Activated CD4-positive, alpha-beta memory T cell treated with anti-CD3 and anti-CD28 coated beads for 36 hours (primary cell): ENCODE results near the gene OCA2. TPM values are rescaled to one million over a fixed set of nuclear protein-coding genes. Genes with fewer than 3 reads are reported as not detected.

Source experiments
- CTCF ChIA-PET: fragments of 350-600 bp; sonication (Branson Sonifier 250); formaldehyde crosslinking; loops from one replicate; lab custom pipeline; 2021; ENCODE audit warnings: antibody characterized with exemption, inconsistent platforms; lab: Charles Lee
- POLR2A ChIA-PET: fragments of 350-600 bp; sonication (Branson Sonifier 250); formaldehyde crosslinking; loops from one replicate; lab custom pipeline; 2021; ENCODE audit warnings: antibody characterized with exemption; lab: Charles Lee
- DNase-seq: peaks from one replicate; pipeline ENCODE4 v3.0.0-alpha.2; 2020
- H3K27ac Mint-ChIP-seq: one replicate; pipeline ENCODE4 v1.8.0; 2021; ENCODE audit warnings: mixed read lengths
- H3K27me3 Mint-ChIP-seq: one replicate; pipeline ENCODE4 v1.8.0; 2021; ENCODE audit warnings: mixed read lengths
- H3K36me3 Mint-ChIP-seq: one replicate; pipeline ENCODE4 v1.8.0; 2021; ENCODE audit warnings: mixed read lengths
- H3K4me1 Mint-ChIP-seq: one replicate; pipeline ENCODE4 v1.8.0; 2021; ENCODE audit warnings: low read depth, mixed read lengths
- H3K4me3 Mint-ChIP-seq: one replicate; pipeline ENCODE4 v1.8.0; 2021; ENCODE audit warnings: mild to moderate bottlenecking, mixed read lengths
- H3K9me3 Mint-ChIP-seq: one replicate; pipeline ENCODE4 v1.8.0; 2021; ENCODE audit warnings: mixed read lengths
- intact Hi-C: fragments of 100-400 bp; cut with micrococcal nuclease; formaldehyde crosslinking; loops from one replicate; pipeline ENCODE4 v1.15.1; 2023
- total RNA-seq, 2 experiments: library from RNA; stranded (reverse); gene quantifications; one replicate each; pipeline ENCODE4 v1.2.3, GENCODE V29; 2021

The OCA2 gene
- total RNA-seq, 2 experiments from 2014 or later = not detected

- intact Hi-C loops = no loop called here
- H3K4me3 Mint-ChIP-seq = no peak overlapping the region
These were observed 533 bp upstream of the OCA2 start for GRCh38 chr15:28099555-28100140.

GRCh38 chr15:28098360-28098765 is 752 bp downstream of the OCA2 start:
- intact Hi-C loops = no loop called here
- CTCF ChIA-PET = interaction anchor here (1.1 kb wide), 1 partner anchor 28 kb away, joined by 3 read pairs; no protein-coding TSS in a partner anchor
- DNase-seq = no peak
- Mint-ChIP-seq H3K36me3 (no peaks in the 10 kb centered on the region), H3K4me1 (peaks cover 31% of the 10 kb centered on the region), H3K9me3 (no peaks in the 10 kb centered on the region), H3K27me3 (peaks cover 60% of the 10 kb centered on the region), H3K27ac (no peak overlapping the region), H3K4me3 (no peak overlapping the region)
- POLR2A ChIA-PET = no interaction called here

More at GRCh38 chr15:28099555-28100140, 533 bp upstream of the OCA2 start:
- no peaks in the 10 kb centered on the region for H3K9me3 Mint-ChIP-seq
- H3K36me3 Mint-ChIP-seq = no peaks in the 10 kb centered on the region
- no peak overlapping the region for H3K27ac Mint-ChIP-seq
- H3K4me1 Mint-ChIP-seq = peaks cover 28% of the 10 kb centered on the region
- POLR2A ChIA-PET = no interaction called here
- DNase-seq = no peak
- CTCF ChIA-PET = no interaction called here
- H3K27me3 Mint-ChIP-seq = peaks cover 57% of the 10 kb centered on the region

- peaks cover 31% of the 10 kb centered on the region for H3K4me1 Mint-ChIP-seq
- CTCF ChIA-PET = interaction anchor here (1.1 kb wide), 1 partner anchor 28 kb away, joined by 3 read pairs; no protein-coding TSS in a partner anchor
- DNase-seq = no peak
- POLR2A ChIA-PET = no interaction called here
- H3K36me3 Mint-ChIP-seq = no peaks in the 10 kb centered on the region
- H3K27ac Mint-ChIP-seq = no peak overlapping the region
- peaks cover 60% of the 10 kb centered on the region for H3K27me3 Mint-ChIP-seq
- no peaks in the 10 kb centered on the region for H3K9me3 Mint-ChIP-seq
- intact Hi-C loops = no loop called here
- H3K4me3 Mint-ChIP-seq = peak overlapping the region; percentile 34
These were observed 1.3 kb downstream of the OCA2 start for GRCh38 chr15:28097656-28098359.

GRCh38 chr15:28096670-28097431 is 2.3 kb downstream of the OCA2 start:
- no peak overlapping the region for H3K27ac Mint-ChIP-seq
- no peaks in the 10 kb centered on the region for H3K36me3 Mint-ChIP-seq
- POLR2A ChIA-PET = no interaction called here
- no peak for DNase-seq
- CTCF ChIA-PET = no interaction called here
- H3K4me1 Mint-ChIP-seq = peaks cover 31% of the 10 kb centered on the region
- H3K27me3 Mint-ChIP-seq = peaks cover 62% of the 10 kb centered on the region
- no peak overlapping the region for H3K4me3 Mint-ChIP-seq
- no peaks in the 10 kb centered on the region for H3K9me3 Mint-ChIP-seq
- intact Hi-C loops = no loop called here

- no peak for DNase-seq
- peaks cover 2% of the 10 kb centered on the region for H3K36me3 Mint-ChIP-seq
- ChIA-PET CTCF (interaction anchor here (1.0 kb wide), 1 partner anchor 9 kb away, joined by 3 read pairs; no protein-coding TSS in a partner anchor), POLR2A (no interaction called here)
- intact Hi-C loops = no loop called here
- H3K4me3 Mint-ChIP-seq = peak overlapping the region; percentile 76
- H3K27me3 Mint-ChIP-seq = peaks cover 63% of the 10 kb centered on the region
- peaks cover 31% of the 10 kb centered on the region for H3K4me1 Mint-ChIP-seq
- H3K9me3 Mint-ChIP-seq = peaks cover 3% of the 10 kb centered on the region
- no peak overlapping the region for H3K27ac Mint-ChIP-seq
These were observed 2.8 kb downstream of the OCA2 start for GRCh38 chr15:28096411-28096669.

GRCh38 chr15:28094732-28095521 is 4.2 kb downstream of the OCA2 start:
- peak; percentile 22 for DNase-seq
- Mint-ChIP-seq H3K27ac (no peak overlapping the region), H3K9me3 (peaks cover 16% of the 10 kb centered on the region), H3K27me3 (peaks cover 64% of the 10 kb centered on the region), H3K4me1 (peaks cover 31% of the 10 kb centered on the region), H3K4me3 (peak overlapping the region; percentile 76), H3K36me3 (peaks cover 10% of the 10 kb centered on the region)
- intact Hi-C loops = no loop called here
- ChIA-PET CTCF (interaction anchor here (1.0 kb wide), 1 partner anchor 31 kb away, joined by 3 read pairs; no protein-coding TSS in a partner anchor), POLR2A (no interaction called here)

GRCh38 chr15:28093752-28094535 is 5.2 kb downstream of the OCA2 start:
- Mint-ChIP-seq H3K4me1 (peaks cover 26% of the 10 kb centered on the region), H3K4me3 (no peak overlapping the region), H3K36me3 (peaks cover 10% of the 10 kb centered on the region), H3K27me3 (peaks cover 65% of the 10 kb centered on the region), H3K27ac (no peak overlapping the region), H3K9me3 (peaks cover 20% of the 10 kb centered on the region)
- POLR2A ChIA-PET = no interaction called here
- intact Hi-C loops = no loop called here
- DNase-seq = no peak
- CTCF ChIA-PET = interaction anchor here (1.3 kb wide), 1 partner anchor 9 kb away, joined by 3 read pairs; no protein-coding TSS in a partner anchor

- DNase-seq = no peak
- intact Hi-C loops = no loop called here
- peaks cover 10% of the 10 kb centered on the region for H3K36me3 Mint-ChIP-seq
- no peak overlapping the region for H3K4me3 Mint-ChIP-seq
- H3K27me3 Mint-ChIP-seq = peaks cover 63% of the 10 kb centered on the region
- POLR2A ChIA-PET = no interaction called here
- no peak overlapping the region for H3K27ac Mint-ChIP-seq
- H3K4me1 Mint-ChIP-seq = peaks cover 12% of the 10 kb centered on the region
- CTCF ChIA-PET = interaction anchor here (0.7 kb wide), 1 partner anchor 33 kb away, joined by 3 read pairs; no protein-coding TSS in a partner anchor
- H3K9me3 Mint-ChIP-seq = peaks cover 27% of the 10 kb centered on the region
These were observed 7.8 kb downstream of the OCA2 start for GRCh38 chr15:28091313-28091712.

- Mint-ChIP-seq H3K36me3 (peaks cover 6% of the 10 kb centered on the region), H3K4me1 (no peaks in the 10 kb centered on the region), H3K9me3 (peaks cover 22% of the 10 kb centered on the region), H3K27me3 (peaks cover 40% of the 10 kb centered on the region), H3K4me3 (no peak overlapping the region), H3K27ac (no peak overlapping the region)
- intact Hi-C loops = loop anchor here (1.0 kb wide), 1 partner anchor 37 kb away; no protein-coding TSS in a partner anchor
- peak; percentile 61 for DNase-seq
- POLR2A ChIA-PET = no interaction called here
- CTCF ChIA-PET = interaction anchor here (1.0 kb wide), 1 partner anchor 22 kb away, joined by 3 read pairs; no protein-coding TSS in a partner anchor
These were observed 12.9 kb downstream of the OCA2 start for GRCh38 chr15:28086175-28086703.

GRCh38 chr15:28085489-28086174 is 13.5 kb downstream of the OCA2 start:
- POLR2A ChIA-PET = no interaction called here
- intact Hi-C loops = loop anchor here (1.0 kb wide), 1 partner anchor 38 kb away; no protein-coding TSS in a partner anchor
- no peak overlapping the region for H3K27ac Mint-ChIP-seq
- peaks cover 36% of the 10 kb centered on the region for H3K27me3 Mint-ChIP-seq
- CTCF ChIA-PET = interaction anchor here (1.0 to 1.2 kb wide), 3 partner anchors 8 to 22 kb away, joined by 3 to 4 read pairs (median 3); no protein-coding TSS in a partner anchor
- no peak for DNase-seq
- peaks cover 18% of the 10 kb centered on the region for H3K9me3 Mint-ChIP-seq
- peaks cover 2% of the 10 kb centered on the region for H3K36me3 Mint-ChIP-seq
- H3K4me1 Mint-ChIP-seq = no peaks in the 10 kb centered on the region
- no peak overlapping the region for H3K4me3 Mint-ChIP-seq
